HG03066 (cell line): ENCODE data around the gene APOB.

Experiments
- ATAC-seq: cut with Tn5 transposase; IDR thresholded peaks from one replicate; pipeline ENCODE4 v1.9.1; 2021; ENCODE audit warnings: low read depth; ENCODE audit not compliant: unreplicated experiment

Gene APOB

DNA sequence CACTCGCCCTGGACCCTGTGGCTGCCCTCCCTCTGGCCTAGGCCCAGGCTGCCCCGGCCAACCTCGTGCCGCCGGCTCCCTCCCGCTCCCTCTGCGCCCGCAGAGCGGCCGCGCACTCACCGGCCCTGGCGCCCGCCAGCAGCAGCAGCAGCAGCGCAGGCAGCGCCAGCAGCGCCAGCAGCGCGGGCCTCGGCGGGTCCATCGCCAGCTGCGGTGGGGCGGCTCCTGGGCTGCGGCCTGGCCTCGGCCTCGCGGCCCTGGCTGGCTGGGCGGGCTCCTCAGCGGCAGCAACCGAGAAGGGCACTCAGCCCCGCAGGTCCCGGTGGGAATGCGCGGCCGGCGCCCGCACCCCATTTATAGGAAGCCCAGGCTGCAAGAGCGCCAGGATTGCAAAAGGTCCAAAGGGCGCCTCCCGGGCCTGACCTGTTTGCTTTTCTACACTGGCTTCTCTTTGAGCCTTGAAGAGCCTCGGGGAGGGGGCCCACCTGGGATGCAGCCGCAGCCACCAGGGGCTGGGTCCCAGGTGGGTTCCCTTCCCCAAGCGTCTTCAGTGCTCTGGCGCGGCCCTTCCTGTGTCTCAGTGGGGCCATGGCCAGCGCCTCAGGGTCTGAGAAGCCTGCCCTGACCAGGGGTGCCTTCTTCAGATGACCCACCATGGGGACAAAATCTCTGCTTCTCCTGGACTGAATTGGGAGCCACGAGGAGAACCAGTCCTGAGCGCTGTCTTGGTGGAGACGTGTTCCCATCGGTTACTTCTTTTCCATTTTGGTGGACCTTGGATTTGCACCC lies at the start of gene APOB:
APOB (minus strand) TSS at position 330 of the 789 bp plus-strand sequence; CDS start at position 202, 128 bp downstream.
- no peak for ATAC-seq

DNA sequence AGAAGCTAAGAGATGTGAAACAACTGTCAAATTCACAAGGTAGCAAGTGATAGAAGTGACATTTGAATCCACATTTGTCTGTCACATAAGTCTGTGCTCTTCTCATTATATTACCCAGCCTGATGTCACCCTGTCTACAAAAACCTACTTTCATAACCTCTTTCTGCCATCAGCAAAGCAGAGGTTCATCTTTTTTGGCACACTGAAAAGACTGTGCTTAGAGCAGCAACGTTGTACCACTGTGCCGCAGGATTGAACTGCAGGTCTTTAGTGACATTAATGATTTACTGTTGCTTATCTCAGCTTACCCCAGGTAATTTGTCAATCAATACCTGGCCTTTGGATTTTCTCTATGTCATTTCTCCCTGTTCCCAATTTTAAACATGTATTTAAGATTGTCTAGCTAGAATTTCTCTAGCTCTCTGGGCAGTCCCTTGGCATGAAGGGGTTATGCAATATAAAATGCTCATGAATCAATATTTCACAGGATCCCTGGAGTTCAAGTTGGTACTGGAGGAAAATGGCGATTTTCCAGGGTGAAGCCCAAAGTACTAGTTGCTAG lies 48.5 kb upstream of the APOB start:
- ATAC-seq: no peak

- ATAC-seq: no peak
Observed at GRCh38 chr2:21084401-21084800, 40.5 kb upstream of the APOB start.

DNA sequence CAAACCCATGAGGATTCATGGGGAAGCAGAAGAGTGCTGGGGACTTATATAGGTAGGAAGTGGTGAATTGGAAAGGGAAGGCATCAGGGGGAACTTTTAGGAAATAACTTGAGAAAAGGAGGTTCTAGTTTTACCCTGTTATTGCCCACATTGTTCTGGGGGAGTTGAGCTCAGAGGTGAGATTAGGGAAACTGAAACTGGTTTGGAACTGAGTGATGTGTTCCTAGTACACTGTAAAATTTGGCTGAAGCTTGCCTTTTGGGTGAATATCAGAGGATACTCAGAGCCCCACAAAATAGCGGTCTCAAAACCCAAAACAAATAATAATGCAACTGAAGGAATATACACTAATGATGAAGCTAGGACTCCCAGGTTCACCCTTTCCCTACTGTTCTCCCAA lies 39.6 kb upstream of the APOB start:
- no peak for ATAC-seq

DNA sequence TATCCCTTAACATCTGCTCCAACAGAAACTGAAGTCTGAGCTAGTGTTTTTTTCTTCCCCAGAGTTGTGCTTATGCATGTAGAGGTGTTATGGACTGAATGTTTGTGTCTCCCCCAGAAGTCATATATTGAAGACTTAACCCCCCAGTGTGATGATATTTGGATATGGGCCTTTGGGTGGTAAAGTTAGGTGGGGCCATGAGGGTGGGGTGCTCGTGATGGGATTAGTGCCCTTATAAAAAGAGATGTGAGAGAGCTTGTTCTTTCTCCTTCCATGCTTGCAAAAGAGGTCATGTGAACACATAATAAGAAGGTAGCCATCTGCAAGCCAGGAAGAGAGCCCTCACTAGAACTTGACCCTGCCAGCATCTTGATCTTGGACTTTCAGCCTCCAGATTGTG lies 34.4 kb upstream of the APOB start:
- ATAC-seq: no peak

GRCh38 chr2:21072477-21073242 lies 28.8 kb upstream of the APOB start:
- ATAC-seq: no peak

DNA sequence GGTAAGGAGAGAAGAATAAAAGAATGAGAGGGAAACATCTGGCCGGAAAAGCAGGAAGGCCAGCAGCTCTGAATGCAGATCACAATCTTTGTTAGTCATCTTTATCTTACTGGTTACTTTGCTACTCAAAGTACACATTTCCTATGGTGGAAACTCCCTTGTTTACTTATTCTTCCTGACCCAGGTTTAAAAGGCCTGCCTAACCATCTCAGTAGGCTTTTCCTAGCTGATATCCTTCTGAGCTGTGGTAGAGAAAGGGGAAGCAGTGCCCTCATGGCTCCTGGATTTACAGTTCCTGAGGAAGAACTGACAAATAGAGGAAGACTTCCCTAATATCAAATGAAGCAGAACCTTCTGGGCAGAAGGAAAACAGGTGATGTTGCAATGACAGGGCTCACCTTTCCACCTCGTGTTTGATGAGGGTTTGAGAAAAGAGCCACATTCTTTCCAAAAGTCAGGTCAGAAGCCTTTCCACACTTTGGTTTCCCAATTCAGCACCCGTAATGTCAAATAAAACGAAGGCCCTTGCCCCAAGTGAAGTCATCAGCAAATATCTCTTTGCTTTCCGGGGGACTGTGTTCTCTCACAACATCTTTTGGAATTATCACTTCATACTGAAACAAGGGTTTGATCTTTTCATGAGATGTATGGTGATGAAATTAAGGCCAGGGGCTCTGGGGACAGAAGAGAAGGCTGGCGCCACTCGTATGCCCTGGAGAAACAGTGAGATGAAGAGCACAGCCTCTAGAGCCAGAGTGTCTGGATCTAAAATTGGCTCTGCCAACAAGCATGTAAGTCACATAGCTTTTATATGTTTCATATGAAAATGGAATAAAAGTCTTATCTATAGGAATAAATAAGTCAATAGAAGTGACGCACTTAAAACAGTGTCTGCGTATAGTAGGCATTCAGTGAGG lies 26.7 kb upstream of the APOB start:
- ATAC-seq: no peak

- ATAC-seq: no peak
Observed at GRCh38 chr2:21069746-21070340, 26.0 kb upstream of the APOB start.

DNA sequence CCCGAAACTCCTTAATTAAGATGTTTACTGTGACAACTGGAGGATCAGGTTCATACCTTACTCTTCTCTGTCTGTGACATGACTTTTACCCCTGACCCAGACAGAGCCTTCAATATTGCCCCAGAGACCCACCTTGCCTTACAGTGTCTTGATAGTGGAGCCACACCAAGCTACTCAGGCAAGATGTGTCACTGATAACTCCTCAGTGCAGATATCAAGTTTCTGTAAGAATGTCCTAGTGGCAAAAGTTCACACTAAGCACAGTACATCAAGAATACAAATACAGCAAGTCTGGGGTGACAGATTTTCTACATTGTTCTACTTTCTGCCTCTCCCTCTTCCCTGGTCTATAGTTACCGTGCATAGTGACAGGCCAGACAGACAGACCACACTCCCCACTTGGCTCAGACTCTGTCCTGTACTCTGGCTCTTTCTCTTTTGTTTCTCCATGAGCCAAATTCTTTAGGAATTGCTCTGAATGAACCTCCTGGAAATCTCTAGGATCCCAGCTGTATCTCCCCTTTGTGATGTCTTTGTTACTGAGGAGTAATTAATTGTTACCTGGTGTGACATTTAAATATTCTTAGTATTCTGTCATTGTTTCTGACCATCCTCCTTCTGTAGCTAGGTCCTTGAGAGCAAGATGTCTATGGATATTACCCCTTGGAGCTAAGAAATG lies 24.1 kb upstream of the APOB start:
- no peak for ATAC-seq

- no peak for ATAC-seq
Observed at GRCh38 chr2:21067125-21067524, 23.3 kb upstream of the APOB start.

DNA sequence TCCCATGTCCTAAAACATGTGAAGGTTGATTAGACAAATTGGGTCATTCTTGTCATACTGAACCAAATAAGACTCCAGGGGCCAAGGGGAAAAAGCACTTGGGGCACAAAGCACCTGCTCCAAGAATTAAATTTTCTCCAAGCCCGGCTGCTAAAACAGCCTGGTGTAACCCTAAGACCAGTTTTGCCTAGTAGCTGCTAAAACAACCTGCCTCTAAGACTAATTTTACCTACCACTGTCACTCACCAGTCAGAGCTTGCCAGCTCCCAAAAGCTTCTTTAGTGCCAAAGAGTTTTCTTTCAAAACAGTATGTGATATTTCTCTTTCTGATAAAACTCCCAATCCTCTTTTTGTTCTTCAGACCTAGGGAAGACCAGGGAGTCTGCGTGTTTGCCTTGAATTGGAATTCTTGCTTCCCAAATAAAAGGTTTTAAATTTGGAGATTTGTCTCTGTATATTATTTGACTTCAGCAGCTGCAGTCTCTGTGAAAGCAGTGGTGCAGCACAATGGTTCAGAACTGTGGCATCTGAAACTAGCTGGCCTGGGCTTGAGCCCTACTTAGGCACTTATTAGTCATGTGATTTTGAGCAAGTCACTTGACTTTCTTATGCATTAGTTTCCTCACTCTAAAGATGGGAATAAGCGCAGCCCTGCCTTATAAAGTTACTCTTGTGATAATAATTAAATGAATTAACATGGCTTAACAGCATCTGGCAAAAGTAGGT lies 16.2 kb upstream of the APOB start:
- ATAC-seq: no peak

DNA sequence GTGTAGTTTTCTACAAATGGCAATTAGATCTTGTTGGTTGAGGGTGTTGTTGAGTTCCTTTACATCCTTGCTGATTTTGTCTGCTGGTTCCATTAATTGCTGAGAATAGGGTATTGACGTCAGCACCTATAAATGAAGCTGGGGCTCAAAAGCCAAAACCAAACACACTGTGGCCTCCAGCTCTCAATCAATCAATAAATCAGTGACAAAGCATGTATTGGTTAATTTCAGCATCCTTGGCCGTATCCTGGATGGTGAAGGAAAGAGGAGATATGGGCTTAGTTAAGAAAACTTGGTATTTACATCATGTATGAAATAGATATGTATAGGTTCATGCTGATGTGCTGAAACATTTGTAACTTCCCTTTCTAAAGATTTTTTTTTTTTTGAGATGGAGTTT lies 13.2 kb upstream of the APOB start:
- no peak for ATAC-seq

DNA sequence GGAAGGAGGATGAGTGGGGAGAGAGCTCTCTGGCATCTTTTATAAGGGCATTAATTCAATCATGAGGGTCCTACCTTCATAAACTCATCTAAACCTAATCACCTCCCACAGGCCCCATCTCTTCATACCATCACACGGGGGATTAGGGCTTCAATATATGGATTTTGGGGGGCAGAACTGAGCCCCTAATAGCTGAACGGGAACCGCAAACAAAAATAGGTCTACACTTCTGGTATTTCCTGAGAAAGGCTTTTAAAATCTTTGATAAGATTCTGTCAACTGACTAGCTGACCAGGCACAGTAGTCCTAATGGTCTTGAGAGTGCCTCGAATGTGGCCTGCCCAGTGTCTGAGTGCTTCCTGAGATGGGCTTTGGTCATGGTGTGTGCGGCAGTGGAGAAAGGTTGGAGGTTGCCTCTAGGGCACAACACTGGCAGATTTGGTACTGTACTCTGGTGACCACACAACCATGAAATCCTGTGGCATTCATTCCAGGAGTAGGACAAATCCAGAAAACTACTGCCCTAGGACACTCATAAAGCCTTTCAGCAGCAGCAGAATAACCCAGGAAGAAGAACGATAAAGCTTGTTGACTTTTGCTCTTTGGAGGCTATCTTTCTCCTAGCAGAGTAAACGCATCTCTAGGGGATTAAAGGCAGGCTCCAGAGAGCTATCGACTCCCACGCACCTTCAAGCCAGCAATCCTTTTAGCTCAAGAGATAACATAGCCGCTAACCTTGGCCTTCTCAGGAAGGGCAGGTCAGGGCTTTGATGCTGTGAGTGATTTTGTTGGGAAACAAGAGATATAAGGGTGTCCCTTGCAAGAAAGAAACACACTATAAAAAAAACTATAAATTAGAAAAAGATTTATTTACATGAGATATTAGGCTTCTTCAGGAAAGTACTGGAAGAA lies 12.3 kb upstream of the APOB start:
- no peak for ATAC-seq

- no peak for ATAC-seq
Observed at GRCh38 chr2:21055451-21055850, 11.6 kb upstream of the APOB start.

GRCh38 chr2:21054011-21054410 lies 10.1 kb upstream of the APOB start:
- no peak for ATAC-seq

GRCh38 chr2:21052044-21052443 lies 8.2 kb upstream of the APOB start:
- ATAC-seq: no peak

GRCh38 chr2:21050164-21050563 lies 6.3 kb upstream of the APOB start:
- ATAC-seq: no peak
